Measurements from ENCODE around the gene ACCS. TPM values are rescaled to one million over a fixed set of nuclear protein-coding genes. Genes with fewer than 3 reads are reported as not detected.

The ACCS gene
- total and polyA plus RNA-seq, 9 of the 15 experiments (the other 6 are each of a cell fraction or from before 2014, with no cell fraction given), result 4.2 to 25.9 (median 16.3) TPM

GRCh38 chr11:44065841-44066731 lies at the start of gene ACCS (continued):
- TF ChIP-seq BCLAF1 (IDR thresholded peaks at IDR 0.05; ENCODE audit: borderline replicate concordance in 1 of 2, control insufficient read depth in 1 of 2, low read depth in 2 of 2, low read length in 1 of 2), result no peak
- no peak for TF ChIP-seq ZNF778 (CRISPR knock-in tag; IDR thresholded peaks at IDR 0.05)
- TF ChIP-seq THAP7 (CRISPR knock-in tag; IDR thresholded peaks at IDR 0.05), result no peak
- TF ChIP-seq CREB3L1 (IDR thresholded peaks at IDR 0.05; ENCODE audit: borderline replicate concordance, low read depth), result peak; percentile 82
- no peak for TF ChIP-seq CHD4 (IDR thresholded peaks at IDR 0.05; ENCODE audit: insufficient read depth, insufficient replicate concordance, low read depth, low read length, poor library complexity, severe bottlenecking)
- TF ChIP-seq JUND (IDR thresholded peaks at IDR 0.05; ENCODE audit: borderline replicate concordance, low read depth, low read length), result no peak
- no peak; the same call in 2 of the 3 replicates for TF ChIP-seq JUND (tag; IDR thresholded peaks at IDR 0.05; ENCODE audit: borderline replicate concordance, low read depth, low read length)
- TF ChIP-seq BRD9 (IDR thresholded peaks at IDR 0.05; ENCODE audit: low read depth, partially characterized antibody), result peak; percentile 28
- no peak for TF ChIP-seq FOXM1 (IDR thresholded peaks at IDR 0.05; ENCODE audit: low read depth)
- TF ChIP-seq FOXM1 (CRISPR knock-in tag; IDR thresholded peaks at IDR 0.05; ENCODE audit: low read depth), result no peak; the same call in 1 of the 2 replicates
- TF ChIP-seq BMI1 (IDR thresholded peaks at IDR 0.05; ENCODE audit: low read length), result 0 out of 2 replicates have a peak, but pooled peaks have one; percentile 14
- no peak for TF ChIP-seq CSDE1 (IDR thresholded peaks at IDR 0.05)
- TF ChIP-seq TFAP4 (CRISPR knock-in tag; IDR thresholded peaks at IDR 0.05; ENCODE audit: borderline replicate concordance), result peak; percentile 85; the same call in 1 of the 2 replicates
- no peak for TF ChIP-seq BDP1 (IDR thresholded peaks at IDR 0.05; ENCODE audit: insufficient read depth, insufficient read length)
- no peak for TF ChIP-seq NCOA2 (IDR thresholded peaks at IDR 0.05; ENCODE audit: partially characterized antibody in 2 of 2)
- 0 out of 2 replicates have a peak, but pooled peaks have one; percentile 44 for TF ChIP-seq HINFP (tag; conservative IDR thresholded peaks at IDR 0.05; ENCODE audit: low read depth)
- peak; percentile 86 for TF ChIP-seq SUPT5H (IDR thresholded peaks at IDR 0.05)
- no peak for TF ChIP-seq POLR2AphosphoS2 (IDR thresholded peaks at IDR 0.05; ENCODE audit: low read length)
